Left ventricle myocardium inferior (tissue), 1 donor: Measurements from ENCODE around the gene BRINP2. TPM values are rescaled to one million over a fixed set of nuclear protein-coding genes. Genes with fewer than 3 reads are reported as not detected.

ENCODE experiments used
- DNase-seq: peaks from one replicate; pipeline ENCODE4 v3.0.0-alpha.2; 2020
- H3K27ac ChIP-seq: fragments of 200-600 bp; replicated peaks from 2 replicates; pipeline ENCODE4 v1.8.0; 2021
- H3K27me3 ChIP-seq: fragments of 200-600 bp; 2 replicates; pipeline ENCODE4 v1.8.0; 2021; ENCODE audit warnings: low read depth
- H3K36me3 ChIP-seq: fragments of 200-600 bp; 2 replicates; pipeline ENCODE4 v1.8.0; 2021
- H3K4me1 ChIP-seq: fragments of 200-600 bp; 2 replicates; pipeline ENCODE4 v1.8.0; 2021
- H3K4me3 ChIP-seq: fragments of 200-600 bp; 2 replicates; pipeline ENCODE4 v1.8.0; 2021; ENCODE audit warnings: mild to moderate bottlenecking, moderate library complexity
- H3K9me3 ChIP-seq: fragments of 200-600 bp; replicated peaks from 2 replicates; pipeline ENCODE4 v1.8.0; 2021
- intact Hi-C: fragments of 100-400 bp; cut with micrococcal nuclease; formaldehyde crosslinking; loops from one replicate; pipeline ENCODE4 v1.11.0; 2022
- total RNA-seq: library from RNA; stranded (reverse); fragmentation: NEBNext Ultra II Directional; extraction: Animal tissue kit (Norgen Biotek cat#: 25700); gene quantifications from one replicate; pipeline ENCODE4 v1.2.1, GENCODE V29; 2021
- TF ChIP-seq, protein P1 (sequence below): fragments of 200-600 bp; IDR thresholded peaks from 2 replicates; pipeline ENCODE4 v1.8.0; 2021; ENCODE audit warnings: antibody characterized with exemption, mild to moderate bottlenecking, borderline replicate concordance
- donor health status: DM: no; HTN: yes; CAD: no; lungs with severe emphysema.

Gene BRINP2
- total RNA-seq, 1 donor from 2014 or later, result 0.66 TPM

DNA sequence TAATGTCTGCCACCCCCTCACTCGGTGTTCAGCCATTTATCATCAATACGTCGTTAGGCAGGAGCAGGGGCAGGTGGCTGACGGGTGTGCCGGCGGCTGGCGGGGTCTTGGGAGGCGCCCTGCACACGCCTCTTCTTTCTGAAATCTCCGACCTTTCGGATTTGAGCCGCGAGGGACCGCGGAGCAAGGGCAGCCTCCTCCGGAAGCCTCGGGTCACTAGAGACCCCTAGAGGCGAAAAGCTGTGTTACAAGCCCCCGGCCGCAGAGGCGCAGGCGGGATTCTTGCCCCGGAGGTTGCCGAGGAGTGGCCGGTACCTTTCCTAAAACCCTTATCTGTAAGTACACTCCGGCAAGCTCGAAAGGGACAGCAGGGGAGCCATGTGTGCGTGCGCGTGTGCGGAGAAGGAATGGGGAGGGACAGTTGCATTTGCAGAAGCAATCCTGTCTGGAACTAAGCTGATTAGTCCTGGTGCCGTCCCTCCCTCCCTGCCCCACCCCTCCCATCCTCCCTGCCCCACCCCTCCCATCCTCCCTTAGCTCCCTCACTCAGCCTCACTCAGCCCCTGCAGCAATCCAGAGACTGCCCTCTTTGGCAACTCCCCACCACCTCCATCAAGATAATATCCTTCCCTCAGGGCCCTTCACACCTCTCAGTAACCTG lies 11.0 kb downstream of the BRINP2 start:
- Histone ChIP-seq H3K9me3 (peaks cover 2% of the 10 kb centered on the region), H3K36me3 (no peaks in the 10 kb centered on the region), H3K4me1 (peaks cover 7% of the 10 kb centered on the region), H3K4me3 (peak overlapping the region; percentile 42), H3K27ac (no peak overlapping the region), H3K27me3 (peaks cover 88% of the 10 kb centered on the region)
- TF ChIP-seq, protein P1, sequence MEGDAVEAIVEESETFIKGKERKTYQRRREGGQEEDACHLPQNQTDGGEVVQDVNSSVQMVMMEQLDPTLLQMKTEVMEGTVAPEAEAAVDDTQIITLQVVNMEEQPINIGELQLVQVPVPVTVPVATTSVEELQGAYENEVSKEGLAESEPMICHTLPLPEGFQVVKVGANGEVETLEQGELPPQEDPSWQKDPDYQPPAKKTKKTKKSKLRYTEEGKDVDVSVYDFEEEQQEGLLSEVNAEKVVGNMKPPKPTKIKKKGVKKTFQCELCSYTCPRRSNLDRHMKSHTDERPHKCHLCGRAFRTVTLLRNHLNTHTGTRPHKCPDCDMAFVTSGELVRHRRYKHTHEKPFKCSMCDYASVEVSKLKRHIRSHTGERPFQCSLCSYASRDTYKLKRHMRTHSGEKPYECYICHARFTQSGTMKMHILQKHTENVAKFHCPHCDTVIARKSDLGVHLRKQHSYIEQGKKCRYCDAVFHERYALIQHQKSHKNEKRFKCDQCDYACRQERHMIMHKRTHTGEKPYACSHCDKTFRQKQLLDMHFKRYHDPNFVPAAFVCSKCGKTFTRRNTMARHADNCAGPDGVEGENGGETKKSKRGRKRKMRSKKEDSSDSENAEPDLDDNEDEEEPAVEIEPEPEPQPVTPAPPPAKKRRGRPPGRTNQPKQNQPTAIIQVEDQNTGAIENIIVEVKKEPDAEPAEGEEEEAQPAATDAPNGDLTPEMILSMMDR, result peak; percentile 89
- peak; percentile 47 for DNase-seq
- intact Hi-C loops, result loop anchor here (5.0 to 10.0 kb wide), 2 partner anchors 63 to 284 kb away; no protein-coding TSS in a partner anchor

DNA sequence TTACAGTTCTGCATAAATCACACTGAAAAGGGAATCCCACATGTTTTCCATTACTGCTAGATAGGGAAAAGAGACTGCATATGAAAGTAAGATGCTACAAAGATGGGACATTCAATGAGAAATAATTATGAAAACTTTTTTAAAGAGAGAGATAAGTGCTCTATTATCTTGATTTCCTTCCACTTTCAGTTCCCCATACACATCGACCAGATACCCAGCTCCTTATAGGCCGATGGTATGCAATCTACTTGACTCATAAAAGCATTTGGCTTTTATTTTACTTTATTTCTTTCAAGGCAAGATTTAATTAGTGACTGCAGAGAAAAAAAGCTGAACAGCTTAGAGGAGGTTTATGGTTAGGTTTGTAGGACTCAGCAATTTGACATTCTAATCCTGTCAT lies 13.1 kb downstream of the BRINP2 start:
- no peaks in the 10 kb centered on the region for H3K9me3 ChIP-seq
- H3K27me3 ChIP-seq, result peaks cover 72% of the 10 kb centered on the region
- peaks cover 7% of the 10 kb centered on the region for H3K4me1 ChIP-seq
- TF ChIP-seq, protein P1, result no peak
- intact Hi-C loops, result loop anchor here (5.0 to 10.0 kb wide), 2 partner anchors 61 to 287 kb away; no protein-coding TSS in a partner anchor
- no peak overlapping the region for H3K27ac ChIP-seq
- no peak overlapping the region for H3K4me3 ChIP-seq
- no peaks in the 10 kb centered on the region for H3K36me3 ChIP-seq
- no peak for DNase-seq

DNA sequence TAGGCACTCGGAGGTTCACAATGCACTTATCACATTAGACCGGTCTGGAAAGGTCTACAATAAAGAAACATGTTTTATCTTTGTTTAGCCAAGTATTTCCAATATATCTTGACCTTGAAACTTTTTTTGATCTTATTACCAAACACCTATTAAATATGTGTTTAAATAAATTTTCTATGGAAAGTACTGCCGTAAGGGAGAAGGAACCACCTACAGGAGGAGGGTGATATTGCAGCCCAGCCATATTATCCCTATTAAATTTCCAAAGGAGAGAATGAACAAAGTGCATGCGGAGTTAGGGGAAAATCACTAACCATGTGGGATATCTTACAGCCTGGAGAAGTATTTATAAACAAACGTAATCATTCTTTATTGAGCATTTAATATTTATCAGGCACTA lies 14.5 kb downstream of the BRINP2 start:
- Histone ChIP-seq H3K27me3 (peaks cover 58% of the 10 kb centered on the region), H3K4me3 (no peak overlapping the region), H3K27ac (no peak overlapping the region), H3K4me1 (peaks cover 7% of the 10 kb centered on the region), H3K36me3 (no peaks in the 10 kb centered on the region), H3K9me3 (no peaks in the 10 kb centered on the region)
- no peak for DNase-seq
- TF ChIP-seq, protein P1, result peak; percentile 46
- intact Hi-C loops, result loop anchor here (10.0 kb wide), 1 partner anchor 60 kb away; no protein-coding TSS in a partner anchor

DNA sequence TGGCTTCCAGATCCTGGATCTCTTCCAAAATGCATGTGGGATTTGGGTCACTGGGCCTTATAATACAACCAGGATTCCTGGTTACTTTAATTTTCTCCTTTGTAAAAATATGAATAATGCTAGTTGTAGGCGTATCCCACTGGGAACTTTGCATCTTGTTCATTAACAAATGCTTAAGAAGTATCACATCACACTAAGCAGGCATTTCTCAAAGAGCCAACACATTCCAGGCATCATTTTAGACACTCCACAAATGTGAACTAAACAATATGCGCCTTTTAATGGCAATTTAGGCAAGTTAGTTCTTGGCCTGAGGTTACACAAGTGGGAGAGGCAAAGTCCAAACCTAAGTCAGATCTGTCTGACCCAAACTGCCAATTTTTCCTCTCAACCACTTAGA lies 15.9 kb downstream of the BRINP2 start:
- Histone ChIP-seq H3K4me3 (no peak overlapping the region), H3K36me3 (no peaks in the 10 kb centered on the region), H3K9me3 (no peaks in the 10 kb centered on the region), H3K27ac (no peak overlapping the region), H3K27me3 (peaks cover 44% of the 10 kb centered on the region), H3K4me1 (peaks cover 3% of the 10 kb centered on the region)
- intact Hi-C loops, result loop anchor here (10.0 kb wide), 1 partner anchor 58 kb away; no protein-coding TSS in a partner anchor
- DNase-seq, result no peak
- TF ChIP-seq, protein P1, result no peak

DNA sequence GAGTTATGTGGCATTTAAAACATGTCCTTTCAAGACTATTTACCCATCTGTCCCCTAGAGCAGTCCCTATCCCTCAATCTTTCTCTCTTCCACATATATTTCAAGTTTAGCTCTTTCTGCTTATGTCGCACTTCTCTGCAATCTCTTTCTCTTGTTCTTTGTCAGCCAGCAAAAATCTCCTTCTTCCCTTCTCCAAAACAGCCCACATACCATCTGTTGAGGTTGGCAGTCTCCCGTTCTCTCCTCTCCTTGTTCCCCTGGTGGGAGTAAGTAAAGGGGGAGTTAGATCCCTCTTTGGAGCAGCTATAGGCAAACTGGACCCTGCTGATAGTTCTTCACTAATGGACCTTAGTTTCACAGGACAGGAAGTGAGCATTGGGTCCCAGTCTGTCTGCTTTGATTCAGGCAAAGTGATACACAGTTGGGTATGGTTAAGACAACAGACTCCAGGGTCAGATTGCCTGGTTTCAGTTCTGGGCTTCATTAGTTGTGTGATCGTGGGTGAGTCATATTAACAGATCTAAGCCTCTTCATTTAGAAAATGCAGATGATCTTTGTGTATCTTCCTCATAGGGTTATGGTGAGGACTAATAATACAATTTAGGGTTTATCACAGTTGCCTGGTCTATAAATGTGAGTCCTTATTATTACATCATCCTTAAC lies 19.7 kb downstream of the BRINP2 start:
- no peak overlapping the region for H3K4me3 ChIP-seq
- no peaks in the 10 kb centered on the region for H3K36me3 ChIP-seq
- no peaks in the 10 kb centered on the region for H3K9me3 ChIP-seq
- no peak overlapping the region for H3K27ac ChIP-seq
- peaks cover 12% of the 10 kb centered on the region for H3K27me3 ChIP-seq
- no peak for DNase-seq
- intact Hi-C loops, result no loop called here
- no peaks in the 10 kb centered on the region for H3K4me1 ChIP-seq
- TF ChIP-seq, protein P1, result no peak
